ENCODE measurements around the gene ZNF454. TPM values are rescaled to one million over a fixed set of nuclear protein-coding genes. Genes with fewer than 3 reads are reported as not detected.

The ZNF454 gene
- 0.61 and 0.97 TPM in 2 replicates for total RNA-seq

DNA sequence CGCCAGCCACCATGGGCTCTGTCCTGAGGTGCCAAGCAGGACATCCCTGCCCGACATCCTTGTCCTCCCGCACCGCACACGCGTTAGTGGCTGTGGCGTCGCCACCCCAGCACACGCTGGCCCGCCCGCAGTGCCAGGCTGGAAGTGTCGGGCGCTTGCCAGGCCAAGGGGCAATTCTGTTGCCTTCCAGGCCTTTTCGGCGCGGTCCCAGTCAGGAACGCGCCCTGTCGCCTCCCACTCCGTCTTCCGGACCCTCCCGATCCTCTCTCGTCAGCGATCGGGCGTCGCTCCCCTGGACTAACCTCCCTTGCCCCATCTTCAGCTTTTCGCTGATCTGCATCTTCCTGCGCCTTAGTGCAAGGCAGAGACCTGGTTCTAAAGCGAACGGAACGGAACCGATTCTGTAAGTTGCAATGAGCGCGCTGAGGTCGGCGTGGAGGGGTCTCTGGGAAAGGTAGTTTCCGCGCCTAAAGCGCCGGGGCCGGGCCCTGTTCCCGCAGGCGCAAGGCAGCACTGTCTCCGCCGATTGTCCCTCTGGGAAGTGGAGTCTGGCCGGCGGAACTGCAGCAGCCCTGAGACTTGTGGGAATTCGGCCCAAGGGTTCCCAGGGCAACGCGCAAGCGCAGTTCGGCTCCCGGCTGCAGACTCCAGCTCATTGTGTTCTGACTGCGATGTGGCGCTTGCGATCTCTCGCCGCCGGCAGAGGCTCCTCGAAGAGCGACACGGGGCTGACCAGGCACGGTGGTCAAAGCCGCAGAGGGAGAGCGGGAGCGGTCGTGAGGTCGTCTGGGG is at the start of gene ZNF454:
Gene ZNF454, plus strand, starts transcription at position 630 of the 792 bp plus-strand sequence. CDS start 1,594 bp downstream, outside the sequence.

DNA sequence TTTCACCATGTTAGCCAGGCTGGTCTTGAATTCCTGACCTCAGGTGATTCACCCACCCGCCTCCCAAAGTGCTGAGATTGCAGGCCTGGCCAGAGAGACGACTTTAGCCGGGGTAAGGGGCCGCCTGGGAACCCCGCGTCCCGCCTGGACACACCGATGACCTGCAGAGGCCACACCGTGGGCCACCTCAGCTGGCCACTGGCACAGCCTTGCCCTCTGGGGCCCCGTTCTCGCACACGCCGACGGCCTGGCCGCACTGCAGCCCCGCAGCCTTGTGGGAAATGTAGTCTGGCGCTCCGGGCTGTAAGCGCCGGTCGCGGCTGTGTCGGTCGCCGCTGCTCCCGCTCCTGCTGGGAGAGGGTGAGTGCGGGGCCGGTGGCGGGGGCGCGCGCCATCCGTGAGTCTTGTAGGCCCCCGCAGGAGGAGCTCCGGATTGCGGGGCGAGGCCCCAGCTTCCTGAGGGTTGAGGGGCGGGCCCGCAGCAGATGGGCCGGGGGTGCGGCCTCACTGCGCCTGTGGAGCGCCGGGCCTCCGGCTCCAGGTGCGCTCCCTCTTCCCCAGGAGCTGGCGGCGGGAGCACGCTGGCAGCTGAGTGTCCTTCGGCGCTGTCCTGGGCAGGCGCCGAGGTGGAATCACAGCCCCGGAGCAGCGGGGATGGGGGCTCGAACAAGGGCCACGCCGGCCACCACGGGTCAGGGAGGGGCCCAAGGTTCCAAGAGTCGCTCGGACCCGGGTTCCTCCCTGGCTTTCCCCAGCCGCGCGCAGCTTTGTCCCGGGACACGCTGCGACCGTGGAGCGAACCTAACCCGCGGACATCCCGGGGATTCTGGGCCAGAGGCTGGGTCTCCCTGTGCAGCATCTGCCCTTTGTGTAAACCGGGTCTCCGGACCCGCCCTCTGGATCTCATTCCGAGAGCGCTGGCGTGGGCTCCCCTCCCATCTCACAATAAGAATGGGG is 45.1 kb upstream of the ZNF454 start, which contains the start of gene ZFP2:
Gene ZFP2, plus strand, starts transcription at position 299 of the 957 bp plus-strand sequence. CDS start 35,401 bp downstream, outside the sequence.

DNA sequence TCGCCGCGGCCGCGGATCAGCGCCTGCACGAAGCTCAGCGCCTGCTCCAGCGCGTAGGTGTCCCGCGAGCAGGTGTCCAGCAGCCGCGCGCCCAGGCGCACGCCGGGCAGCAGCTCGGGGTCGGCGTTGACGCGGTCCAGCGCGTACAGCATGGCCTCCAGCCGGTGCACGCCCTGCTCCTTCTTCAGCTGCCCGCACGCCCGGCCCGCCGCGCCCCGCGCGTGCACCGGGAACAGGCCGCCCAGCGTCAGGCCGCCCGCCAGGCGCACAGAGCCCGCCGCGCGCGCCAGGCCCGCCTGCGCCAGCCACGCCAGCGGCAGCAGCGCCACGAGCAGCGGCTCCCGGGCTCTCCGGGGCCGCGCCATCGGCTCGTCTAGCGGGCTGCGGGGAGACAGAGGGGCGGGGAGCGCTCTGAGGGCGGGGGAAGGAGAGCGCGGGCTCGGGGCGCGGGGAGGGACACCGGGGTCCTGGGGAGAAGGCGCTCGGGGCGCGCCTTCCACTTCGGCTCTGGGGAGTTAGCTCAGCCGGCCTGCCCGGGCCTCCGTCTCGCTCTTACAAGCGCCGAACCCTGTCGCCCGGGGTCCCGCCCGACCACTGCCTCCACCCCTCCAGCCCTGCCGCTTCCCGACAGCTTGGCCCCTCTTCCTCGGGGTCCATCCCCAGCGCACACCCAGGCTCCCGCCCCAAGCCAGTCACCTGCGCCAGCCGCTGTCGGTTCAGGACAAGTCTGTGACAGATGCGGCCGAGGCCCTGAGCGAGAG is 53.8 kb downstream of the ZNF454 start, which contains the start of gene GRM6:
Gene GRM6, minus strand, starts transcription at position 741 of the 761 bp plus-strand sequence. Its CDS starts 376 bp downstream, at position 365.

Other genes starting within 250 kb of the ZNF454 start
- 6.4 and 7.5 TPM in 2 replicates for gene ZNF354A, start 210.5 kb upstream of the ZNF454 start, total RNA-seq
- 6.8 and 7.8 TPM in 2 replicates for gene ZNF354B, start 81.2 kb upstream of the ZNF454 start, total RNA-seq
- gene ZFP2, start 45.3 kb upstream of the ZNF454 start, total RNA-seq: 0.65 and 1.1 TPM in 2 replicates
- gene GRM6, start 54.1 kb downstream of the ZNF454 start, total RNA-seq: not detected in 2 replicates
- 2.6 and 4.7 TPM in 2 replicates for gene ZNF879, start 82.6 kb downstream of the ZNF454 start, total RNA-seq
- gene ZNF354C, start 119.2 kb downstream of the ZNF454 start, total RNA-seq: 5.5 and 7.9 TPM in 2 replicates